Psoas muscle (tissue), 8 donors: ENCODE data around the gene EIF3D. TPM values are rescaled to one million over a fixed set of nuclear protein-coding genes. Genes with fewer than 3 reads are reported as not detected.
A peak's percentile ranks its signal among the peaks of the same experiment; 100 is the strongest.
"Not testable (repeated sequence)": the region's sequence is repeated elsewhere in the genome, so short reads cannot be mapped to it uniquely, and the experiment has no call there.

Source experiments
- ATAC-seq, 4 donors: fragments of 200-7000 bp; cut with Tn5 transposase; one replicate each; pipeline ENCODE4 v1.9.1; 2020; ENCODE audit warnings: moderate library complexity in 3 of 4, mild to moderate bottlenecking in 2 of 4
- DNase-seq, 2 donors: peaks; one replicate each; pipeline ENCODE4 v3.0.0-alpha.2; 2020
- H3K27ac ChIP-seq: fragments of 200-600 bp; one replicate; pipeline ENCODE4 v1.8.0; 2022
- H3K27me3 ChIP-seq, 3 donors: fragments of 200-600 bp in 1 of 3; one replicate each; pipeline versions ENCODE4 v1.6.1 to v1.8.0; 2013 to 2022; ENCODE audit warnings: low read length in 2 of 3, mild to moderate bottlenecking in 2 of 3, moderate library complexity in 1 of 3; ENCODE audit not compliant: insufficient read depth in 3 of 3
- H3K36me3 ChIP-seq, 2 donors: fragments of 200-600 bp in 1 of 2; one replicate each; pipeline versions ENCODE4 v1.6.1 to v1.8.0; 2013 to 2022; ENCODE audit warnings: low read depth in 1 of 2, mild to moderate bottlenecking in 1 of 2, moderate library complexity in 1 of 2; ENCODE audit not compliant: insufficient read depth in 1 of 2
- H3K4me1 ChIP-seq: fragments of 200-600 bp; one replicate; pipeline ENCODE4 v1.8.0; 2022
- H3K4me3 ChIP-seq: fragments of 200-600 bp; one replicate; pipeline ENCODE4 v1.8.0; 2022; ENCODE audit warnings: mild to moderate bottlenecking
- H3K9me3 ChIP-seq: fragments of 200-600 bp; one replicate; pipeline ENCODE4 v1.8.0; 2022
- CTCF ChIP-seq: fragments of 200-600 bp; IDR thresholded peaks from one replicate; pipeline ENCODE4 v1.8.0; 2022; ENCODE audit warnings: antibody characterized with exemption
- WGBS, 3 donors: extraction: QIAGEN DNeasy Blood & Tissue Kit; methylation state at CpG; one replicate each; pipeline versions ENCODE4 v1.1.6 to v1.1.7; 2013; 5-methylcytosine and 5-hydroxymethylcytosine counted together
- intact Hi-C, 2 donors: fragments of 100-400 bp; cut with DNase I; formaldehyde crosslinking; loops; one replicate each; pipeline versions ENCODE4 v1.11.0 to v1.14.2; 2022
- polyA plus RNA-seq, 3 donors: library from polyadenylated mRNA; stranded (reverse); fragments of 200-250 nt; gene quantifications; one replicate each; pipeline ENCODE4 v1.2.3, GENCODE V29; 2013
- total RNA-seq, 4 donors: library from RNA; stranded (reverse); fragmentation: NEBNext Ultra II Directional in 2 of 4; extraction: Animal tissue kit (Norgen Biotek cat#: 25700) in 2 of 4; gene quantifications; one replicate each; pipeline versions ENCODE4 v1.2.1 to v1.2.4, GENCODE V29; 2021 to 2023
- donor health status: healthy with polysubstance abuse.
- donor health status: DM: no; HTN: no; CAD: no; lungs with moderate emphysema.
- donor health status: Bipolar disorder and iron deficiency.
- donor health status: healthy.
- donor health status: DM: yes; HTN: yes; CAD: no.
- donor health status: DM: no; HTN: no; CAD: no.
- donor health status: DM: no; HTN: no; CAD: no.
- donor health status: DM: yes; HTN: yes; CAD: no.

The EIF3D gene
- total and polyA plus RNA-seq, 7 donors = 102 to 338 (median 120) TPM

GRCh38 chr22:36528341-36528740, 625 bp downstream of the EIF3D start:
- WGBS, 3 donors = 1 to 2% (median 2%) methylated on average over 8 of the region's 8 CpGs
- no peak for DNase-seq
- peaks cover 22 to 43% of the 10 kb centered on the region in 2 donors for H3K36me3 ChIP-seq
- no peaks in the 10 kb centered on the region for H3K27me3 ChIP-seq
- peak overlapping the region; percentile 96 for H3K4me3 ChIP-seq
- peak overlapping the region; percentile 95 for H3K27ac ChIP-seq
- no peak for TF ChIP-seq CTCF
- peaks cover 17% of the 10 kb centered on the region for H3K4me1 ChIP-seq
- intact Hi-C loops = loop anchor here in 1 of 2 donors (2.0 kb wide), 1 partner anchor 46 kb away; no protein-coding TSS in a partner anchor
- H3K9me3 ChIP-seq = no peaks in the 10 kb centered on the region
- peak in 3 of 4 donors; percentile 11 to 30 (median 23) for ATAC-seq

GRCh38 chr22:36522662-36523061, 6.3 kb downstream of the EIF3D start:
- no peak for TF ChIP-seq CTCF
- Histone ChIP-seq H3K27me3 (no peaks in the 10 kb centered on the region), H3K4me3 (no peak overlapping the region), H3K27ac (no peak overlapping the region), H3K9me3 (no peaks in the 10 kb centered on the region), H3K4me1 (peaks cover 8% of the 10 kb centered on the region), H3K36me3 (peaks cover 47 to 100% of the 10 kb centered on the region in 2 donors)
- DNase-seq (no peak), ATAC-seq (no peak)
- intact Hi-C loops = no loop called here
- WGBS, 3 donors = 91 to 92% (median 92%) methylated on average over 6 of the region's 6 CpGs

- peaks cover 44 to 100% of the 10 kb centered on the region in 2 donors for H3K36me3 ChIP-seq
- H3K27ac ChIP-seq = no peak overlapping the region
- DNase-seq (no peak), ATAC-seq (no peak)
- 83 to 88% (median 88%) methylated on average over 3 of the region's 3 CpGs for WGBS, 3 donors
- no peak for TF ChIP-seq CTCF
- H3K4me1 ChIP-seq = no peaks in the 10 kb centered on the region
- intact Hi-C loops = no loop called here
- no peaks in the 10 kb centered on the region for H3K9me3 ChIP-seq
- H3K27me3 ChIP-seq = no peaks in the 10 kb centered on the region
- no peak overlapping the region for H3K4me3 ChIP-seq
Observed at GRCh38 chr22:36520423-36520822, 8.5 kb downstream of the EIF3D start.

GRCh38 chr22:36519906-36520305, 9.1 kb downstream of the EIF3D start:
- H3K9me3 ChIP-seq, H3K27ac ChIP-seq, intact Hi-C loops, DNase-seq, H3K27me3 ChIP-seq, ATAC-seq, H3K4me1 ChIP-seq, H3K4me3 ChIP-seq: not testable (repeated sequence)
- H3K36me3 ChIP-seq = peaks cover 44 to 100% of the 10 kb centered on the region in 2 donors
- 91 to 95% (median 94%) methylated on average over 2 of the region's 2 CpGs for WGBS, 3 donors

GRCh38 chr22:36514766-36515165, 14.2 kb downstream of the EIF3D start:
- intact Hi-C loops = no loop called here
- Histone ChIP-seq H3K9me3 (no peaks in the 10 kb centered on the region), H3K36me3 (peaks cover 35 to 100% of the 10 kb centered on the region in 2 donors), H3K27ac (no peak overlapping the region), H3K27me3 (no peaks in the 10 kb centered on the region), H3K4me3 (no peak overlapping the region), H3K4me1 (no peaks in the 10 kb centered on the region)
- no peak for TF ChIP-seq CTCF
- 95 to 98% (median 95%) methylated on average over 1 of the region's 1 CpG for WGBS, 3 donors
- ATAC-seq = no peak
- DNase-seq = no peak
